HCT116 (cell line): ENCODE data around the gene PHF1.

Source experiments
- CTCF ChIP-seq, 3 experiments: fragments of 200-600 bp in 1 of 3; sonication (generic) in 1 of 3; IDR thresholded peaks in 2 of 3; conservative IDR thresholded peaks in 1 of 3; 2 replicates each; pipeline ENCODE4 v1.5.1; 2012 to 2017; ENCODE audit warnings: low read depth in 2 of 3, low read length in 2 of 3, antibody characterized with exemption in 1 of 3, borderline replicate concordance in 1 of 3, control low read depth in 1 of 3, mild to moderate bottlenecking in 1 of 3, mixed read lengths in 1 of 3, mixed run types in 1 of 3, moderate library complexity in 1 of 3; ENCODE audit not compliant: insufficient read depth in 1 of 3
- POLR2A ChIP-seq: IDR thresholded peaks from 2 replicates; pipeline ENCODE4 v1.7.0; 2011; ENCODE audit warnings: borderline replicate concordance; ENCODE audit not compliant: insufficient read depth, insufficient read length; ENCODE audit errors: extremely low read depth
- SIN3A ChIP-seq: IDR thresholded peaks from 2 replicates; pipeline ENCODE4 v1.6.1; 2012; ENCODE audit warnings: low read depth
- ZFX ChIP-seq: fragments of 450-650 bp; IDR thresholded peaks from 2 replicates; pipeline ENCODE4 v1.6.1; 2017
- TF ChIP-seq, protein P1 (sequence below): IDR thresholded peaks from 2 replicates; pipeline ENCODE4 v1.6.1; 2012
- TF ChIP-seq, protein P2 (sequence below): IDR thresholded peaks from 2 replicates; pipeline ENCODE4 v1.6.1; 2012; ENCODE audit warnings: low read depth

DNA sequence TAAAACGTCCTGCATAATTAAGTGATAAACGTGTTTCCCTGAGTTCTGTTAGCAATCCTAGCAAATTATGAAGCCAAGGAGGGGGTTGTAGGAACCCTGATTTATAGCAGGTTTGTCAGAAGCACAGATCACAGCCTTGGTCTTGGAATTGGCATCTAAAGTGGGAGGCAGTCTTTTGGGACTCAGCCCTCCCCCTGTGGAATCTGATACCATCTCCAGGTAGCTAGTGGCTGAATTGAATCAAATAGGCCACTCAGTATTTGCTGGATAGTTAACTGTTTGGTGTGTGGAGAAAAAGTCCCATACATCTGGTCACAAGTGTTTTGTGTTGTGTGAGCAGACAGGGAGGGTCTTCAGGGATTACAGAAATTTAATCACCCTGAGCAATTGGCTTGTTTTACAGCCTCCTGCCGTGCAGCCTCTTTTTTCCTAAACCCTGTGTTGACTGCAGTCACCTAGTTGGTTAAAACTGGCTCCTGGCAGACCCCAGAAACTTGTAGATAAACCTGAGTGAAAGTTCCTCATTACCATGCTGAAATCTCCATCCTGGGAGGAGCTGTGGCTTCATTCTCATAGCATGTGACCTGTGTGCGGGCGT, 38.2 kb upstream of the PHF1 start:
- TF ChIP-seq CTCF (IDR thresholded peaks at IDR 0.05 in 2 of 3, conservative IDR thresholded peaks at IDR 0.05 in 1 of 3; ENCODE audit: borderline replicate concordance in 1 of 3, insufficient read depth in 1 of 3, low read depth in 2 of 3, low read length in 2 of 3) = no peak
- TF ChIP-seq, protein P1, sequence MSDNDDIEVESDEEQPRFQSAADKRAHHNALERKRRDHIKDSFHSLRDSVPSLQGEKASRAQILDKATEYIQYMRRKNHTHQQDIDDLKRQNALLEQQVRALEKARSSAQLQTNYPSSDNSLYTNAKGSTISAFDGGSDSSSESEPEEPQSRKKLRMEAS = no peak
- no peak for TF ChIP-seq SIN3A
- TF ChIP-seq POLR2A = no peak
- TF ChIP-seq ZFX = no peak
- TF ChIP-seq, protein P2, sequence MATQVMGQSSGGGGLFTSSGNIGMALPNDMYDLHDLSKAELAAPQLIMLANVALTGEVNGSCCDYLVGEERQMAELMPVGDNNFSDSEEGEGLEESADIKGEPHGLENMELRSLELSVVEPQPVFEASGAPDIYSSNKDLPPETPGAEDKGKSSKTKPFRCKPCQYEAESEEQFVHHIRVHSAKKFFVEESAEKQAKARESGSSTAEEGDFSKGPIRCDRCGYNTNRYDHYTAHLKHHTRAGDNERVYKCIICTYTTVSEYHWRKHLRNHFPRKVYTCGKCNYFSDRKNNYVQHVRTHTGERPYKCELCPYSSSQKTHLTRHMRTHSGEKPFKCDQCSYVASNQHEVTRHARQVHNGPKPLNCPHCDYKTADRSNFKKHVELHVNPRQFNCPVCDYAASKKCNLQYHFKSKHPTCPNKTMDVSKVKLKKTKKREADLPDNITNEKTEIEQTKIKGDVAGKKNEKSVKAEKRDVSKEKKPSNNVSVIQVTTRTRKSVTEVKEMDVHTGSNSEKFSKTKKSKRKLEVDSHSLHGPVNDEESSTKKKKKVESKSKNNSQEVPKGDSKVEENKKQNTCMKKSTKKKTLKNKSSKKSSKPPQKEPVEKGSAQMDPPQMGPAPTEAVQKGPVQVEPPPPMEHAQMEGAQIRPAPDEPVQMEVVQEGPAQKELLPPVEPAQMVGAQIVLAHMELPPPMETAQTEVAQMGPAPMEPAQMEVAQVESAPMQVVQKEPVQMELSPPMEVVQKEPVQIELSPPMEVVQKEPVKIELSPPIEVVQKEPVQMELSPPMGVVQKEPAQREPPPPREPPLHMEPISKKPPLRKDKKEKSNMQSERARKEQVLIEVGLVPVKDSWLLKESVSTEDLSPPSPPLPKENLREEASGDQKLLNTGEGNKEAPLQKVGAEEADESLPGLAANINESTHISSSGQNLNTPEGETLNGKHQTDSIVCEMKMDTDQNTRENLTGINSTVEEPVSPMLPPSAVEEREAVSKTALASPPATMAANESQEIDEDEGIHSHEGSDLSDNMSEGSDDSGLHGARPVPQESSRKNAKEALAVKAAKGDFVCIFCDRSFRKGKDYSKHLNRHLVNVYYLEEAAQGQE = no peak
